Trophoblast cell (in vitro differentiated cells and primary cell): ENCODE measurements around the gene RNF17.

ENCODE experiments used
- DNase-seq, 2 donors: peaks; one replicate each; pipeline ENCODE4 v3.0.0-alpha.2; 2016
- H2AFZ ChIP-seq: 2 replicates; pipeline ENCODE4 v1.6.1; 2013; ENCODE audit warnings: low read length, moderate library complexity, mild to moderate bottlenecking; ENCODE audit not compliant: insufficient read depth, poor library complexity
- H2AK5ac ChIP-seq: 2 replicates; pipeline ENCODE4 v1.6.1; 2013; ENCODE audit warnings: mild to moderate bottlenecking, low read length
- H2BK120ac ChIP-seq: 2 replicates; pipeline ENCODE4 v1.6.1; 2013; ENCODE audit warnings: low read length, mild to moderate bottlenecking, moderate library complexity; ENCODE audit not compliant: insufficient read depth, poor library complexity
- H2BK12ac ChIP-seq: 2 replicates; pipeline ENCODE4 v1.6.1; 2013; ENCODE audit warnings: mild to moderate bottlenecking, low read length, moderate library complexity
- H2BK5ac ChIP-seq: 2 replicates; pipeline ENCODE4 v1.6.1; 2013; ENCODE audit warnings: low read length, low read depth, moderate library complexity, mild to moderate bottlenecking; ENCODE audit not compliant: poor library complexity
- H3K14ac ChIP-seq: 2 replicates; pipeline ENCODE4 v1.6.1; 2013; ENCODE audit warnings: mild to moderate bottlenecking, low read length
- H3K18ac ChIP-seq: 2 replicates; pipeline ENCODE4 v1.6.1; 2013; ENCODE audit warnings: mild to moderate bottlenecking, low read length
- H3K23ac ChIP-seq: 2 replicates; pipeline ENCODE4 v1.6.1; 2013; ENCODE audit warnings: low read length
- H3K27ac ChIP-seq: 2 replicates; pipeline ENCODE4 v1.5.1; 2013; ENCODE audit warnings: low read depth, mild to moderate bottlenecking, inconsistent platforms, low read length, moderate library complexity
- H3K27me3 ChIP-seq: 2 replicates; pipeline ENCODE4 v1.6.1; 2013; ENCODE audit warnings: inconsistent platforms, mild to moderate bottlenecking, low read length, moderate library complexity; ENCODE audit not compliant: insufficient read depth
- H3K36me3 ChIP-seq, 2 experiments: 1 replicate in 1 of 2; 2 replicates in 1 of 2; pipeline ENCODE4 v1.6.1; 2013; ENCODE audit warnings: low read length in 2 of 2, mild to moderate bottlenecking in 2 of 2, moderate library complexity in 1 of 2; ENCODE audit not compliant: insufficient read depth in 2 of 2, control insufficient read depth in 1 of 2
- H3K4ac ChIP-seq: 2 replicates; pipeline ENCODE4 v1.6.1; 2013; ENCODE audit warnings: low read depth, mild to moderate bottlenecking, low read length, moderate library complexity
- H3K4me1 ChIP-seq, 2 experiments: 1 replicate in 1 of 2; 2 replicates in 1 of 2; pipeline ENCODE4 v1.6.1; 2013; ENCODE audit warnings: low read length in 2 of 2, mild to moderate bottlenecking in 2 of 2, moderate library complexity in 1 of 2; ENCODE audit not compliant: insufficient read depth in 2 of 2, control insufficient read depth in 1 of 2
- H3K4me2 ChIP-seq: 2 replicates; pipeline ENCODE4 v1.6.1; 2013; ENCODE audit warnings: inconsistent platforms, mild to moderate bottlenecking, low read length, moderate library complexity
- H3K4me3 ChIP-seq: 2 replicates; pipeline ENCODE4 v1.5.1; 2013; ENCODE audit warnings: mild to moderate bottlenecking, low read depth, low read length, inconsistent platforms
- H3K79me1 ChIP-seq: one replicate; pipeline ENCODE4 v1.6.1; 2013; ENCODE audit warnings: low read length
- H3K79me2 ChIP-seq: 2 replicates; pipeline ENCODE4 v1.6.1; 2013; ENCODE audit warnings: low read length, mild to moderate bottlenecking; ENCODE audit not compliant: control insufficient read depth, insufficient read depth, poor library complexity
- H3K9ac ChIP-seq: 2 replicates; pipeline ENCODE4 v1.6.1; 2013; ENCODE audit warnings: mild to moderate bottlenecking, low read length
- H3K9me3 ChIP-seq: 2 replicates; pipeline ENCODE4 v1.6.1; 2013; ENCODE audit warnings: low read depth, mild to moderate bottlenecking, control low read depth, inconsistent platforms, low read length; ENCODE audit not compliant: insufficient read depth
- H4K12ac ChIP-seq: 2 replicates; pipeline ENCODE4 v1.6.1; 2013; ENCODE audit warnings: low read depth, mild to moderate bottlenecking, low read length, moderate library complexity
- H4K8ac ChIP-seq: 2 replicates; pipeline ENCODE4 v1.6.1; 2013; ENCODE audit warnings: low read depth, mild to moderate bottlenecking, low read length, moderate library complexity
- H4K91ac ChIP-seq: one replicate; pipeline ENCODE4 v1.6.1; 2013; ENCODE audit warnings: low read depth, mild to moderate bottlenecking, low read length, moderate library complexity
- WGBS: extraction: QIAGEN DNeasy Blood & Tissue Kit; methylation state at CpG from one replicate; pipeline ENCODE4 v1.1.7; 2013; ENCODE audit warnings: missing lambda C conversion rate; ENCODE audit not compliant: insufficient read length, insufficient coverage; ENCODE audit errors: extremely low coverage; 5-methylcytosine and 5-hydroxymethylcytosine counted together

Gene RNF17

GRCh38 chr13:24865163-24865953, 101.4 kb downstream of the RNF17 start:
- H3K36me3 ChIP-seq, result no peaks in the 10 kb centered on the region
- no peaks in the 10 kb centered on the region for H3K79me2 ChIP-seq
- H3K23ac ChIP-seq, result no peak overlapping the region
- H3K27ac ChIP-seq, result no peak overlapping the region
- no peak overlapping the region for H3K14ac ChIP-seq
- WGBS, result no CpG with 5 or more reads among the region's 5 CpGs
- H3K4me1 ChIP-seq, result peaks cover 2% of the 10 kb centered on the region in 2 experiments
- H4K91ac ChIP-seq, result no peak overlapping the region
- peaks cover 2% of the 10 kb centered on the region for H3K79me1 ChIP-seq
- H2AK5ac ChIP-seq, result no peak overlapping the region
- H3K9ac ChIP-seq, result no peak overlapping the region
- no peak overlapping the region for H3K4ac ChIP-seq
- H4K8ac ChIP-seq, result no peak overlapping the region
- H3K18ac ChIP-seq, result no peak overlapping the region
- H4K12ac ChIP-seq, result no peak overlapping the region
- no peaks in the 10 kb centered on the region for H3K9me3 ChIP-seq
- no peaks in the 10 kb centered on the region for H3K27me3 ChIP-seq
- no peak overlapping the region for H2BK120ac ChIP-seq
- H2AFZ ChIP-seq, result no peak overlapping the region
- no peak overlapping the region for H2BK5ac ChIP-seq
- DNase-seq, result no peak
- H3K4me2 ChIP-seq, result no peak overlapping the region
- H2BK12ac ChIP-seq, result no peak overlapping the region
- no peak overlapping the region for H3K4me3 ChIP-seq

GRCh38 chr13:24866488-24866887, 102.5 kb downstream of the RNF17 start:
- no peak overlapping the region for H4K12ac ChIP-seq
- peaks cover 2% of the 10 kb centered on the region for H3K79me1 ChIP-seq
- H3K4me2 ChIP-seq, result no peak overlapping the region
- H4K8ac ChIP-seq, result no peak overlapping the region
- H3K36me3 ChIP-seq, result no peaks in the 10 kb centered on the region
- no peaks in the 10 kb centered on the region for H3K9me3 ChIP-seq
- no peak overlapping the region for H2AK5ac ChIP-seq
- H3K4me1 ChIP-seq, result peaks cover 2% of the 10 kb centered on the region in 2 experiments
- no peak overlapping the region for H3K14ac ChIP-seq
- no peaks in the 10 kb centered on the region for H3K79me2 ChIP-seq
- H2AFZ ChIP-seq, result no peak overlapping the region
- H3K18ac ChIP-seq, result no peak overlapping the region
- H3K27ac ChIP-seq, result no peak overlapping the region
- no peak for DNase-seq
- H3K4me3 ChIP-seq, result no peak overlapping the region
- WGBS, result no CpG with 5 or more reads among the region's 2 CpGs
- no peaks in the 10 kb centered on the region for H3K27me3 ChIP-seq
- H2BK5ac ChIP-seq, result no peak overlapping the region
- no peak overlapping the region for H3K9ac ChIP-seq
- no peak overlapping the region for H2BK12ac ChIP-seq
- H3K4ac ChIP-seq, result no peak overlapping the region
- no peak overlapping the region for H2BK120ac ChIP-seq
- no peak overlapping the region for H4K91ac ChIP-seq
- H3K23ac ChIP-seq, result no peak overlapping the region

GRCh38 chr13:24868874-24869273, 104.9 kb downstream of the RNF17 start:
- Histone ChIP-seq H3K36me3 (no peaks in the 10 kb centered on the region), H2BK120ac (no peak overlapping the region), H3K18ac (no peak overlapping the region), H3K4me1 (peaks cover 2% of the 10 kb centered on the region in 2 experiments), H3K27me3 (no peaks in the 10 kb centered on the region), H3K4me3 (no peak overlapping the region), H3K9me3 (no peaks in the 10 kb centered on the region), H4K12ac (no peak overlapping the region), H3K4me2 (no peak overlapping the region), H3K14ac (no peak overlapping the region), H3K79me1 (peaks cover 2% of the 10 kb centered on the region), H3K79me2 (no peaks in the 10 kb centered on the region), H3K4ac (no peak overlapping the region), H2BK12ac (peak overlapping the region; percentile 24), H3K27ac (no peak overlapping the region), H4K8ac (no peak overlapping the region), H2AK5ac (no peak overlapping the region), H2AFZ (no peak overlapping the region), H4K91ac (no peak overlapping the region), H2BK5ac (no peak overlapping the region), H3K23ac (no peak overlapping the region), H3K9ac (no peak overlapping the region)
- no CpG with 5 or more reads among the region's 4 CpGs for WGBS
- no peak for DNase-seq

GRCh38 chr13:24870380-24870760, 106.4 kb downstream of the RNF17 start:
- no peak overlapping the region for H2AFZ ChIP-seq
- H4K91ac ChIP-seq, result no peak overlapping the region
- DNase-seq, result peak in 1 of 2 donors; percentile 68
- no peak overlapping the region for H3K23ac ChIP-seq
- no peak overlapping the region for H3K27ac ChIP-seq
- peaks cover 2% of the 10 kb centered on the region in 2 experiments for H3K4me1 ChIP-seq
- no peak overlapping the region for H3K14ac ChIP-seq
- no peak overlapping the region for H3K4me3 ChIP-seq
- no CpG with 5 or more reads among the region's 6 CpGs for WGBS
- no peak overlapping the region for H3K9ac ChIP-seq
- H4K8ac ChIP-seq, result no peak overlapping the region
- H4K12ac ChIP-seq, result no peak overlapping the region
- H3K9me3 ChIP-seq, result no peaks in the 10 kb centered on the region
- H3K27me3 ChIP-seq, result no peaks in the 10 kb centered on the region
- H3K36me3 ChIP-seq, result no peaks in the 10 kb centered on the region
- no peak overlapping the region for H2BK120ac ChIP-seq
- no peak overlapping the region for H2AK5ac ChIP-seq
- no peaks in the 10 kb centered on the region for H3K79me2 ChIP-seq
- H3K18ac ChIP-seq, result no peak overlapping the region
- H3K79me1 ChIP-seq, result peaks cover 2% of the 10 kb centered on the region
- H3K4ac ChIP-seq, result no peak overlapping the region
- H3K4me2 ChIP-seq, result no peak overlapping the region
- H2BK12ac ChIP-seq, result no peak overlapping the region
- no peak overlapping the region for H2BK5ac ChIP-seq
